K562 (cell line): ENCODE results near the gene USP48. TPM values are rescaled to one million over a fixed set of nuclear protein-coding genes. Genes with fewer than 3 reads are reported as not detected.

Experiments
- ASH1L ChIP-seq: fragments of 450-650 bp; IDR thresholded peaks from 2 replicates; pipeline ENCODE4 v1.6.1; 2018; ENCODE audit warnings: borderline replicate concordance, mild to moderate bottlenecking, low read depth; ENCODE audit not compliant: partially characterized antibody
- BCOR ChIP-seq: fragments of 450-650 bp; IDR thresholded peaks from 2 replicates; pipeline ENCODE4 v1.6.1; 2016
- CBX1 ChIP-seq: sonication (generic); IDR thresholded peaks from 2 replicates; pipeline ENCODE4 v1.6.1; 2016; ENCODE audit warnings: antibody characterized with exemption, low read depth, mild to moderate bottlenecking
- CCAR2 ChIP-seq: fragments of 200-400 bp; formaldehyde crosslinking; IDR thresholded peaks from 2 replicates; pipeline ENCODE4 v1.6.1; 2017; ENCODE audit warnings: mild to moderate bottlenecking, low read depth, low read length
- ESRRA ChIP-seq: fragments of 450-650 bp; IDR thresholded peaks from 2 replicates; pipeline ENCODE4 v1.6.1; 2014; ENCODE audit warnings: low read depth, mild to moderate bottlenecking, moderate library complexity, borderline replicate concordance
- HNRNPLL ChIP-seq: fragments of 200-400 bp; formaldehyde crosslinking; IDR thresholded peaks from 2 replicates; pipeline ENCODE4 v1.6.1; 2017; ENCODE audit warnings: low read length, low read depth, mild to moderate bottlenecking; ENCODE audit not compliant: poor library complexity, severe bottlenecking
- OTX1 ChIP-seq: fragments of 450-650 bp; formaldehyde crosslinking; IDR thresholded peaks from 2 replicates; pipeline ENCODE4 v1.4.0; 2022; ENCODE audit warnings: mild to moderate bottlenecking
- RBM25 ChIP-seq: fragments of 200-400 bp; formaldehyde crosslinking; IDR thresholded peaks from 2 replicates; pipeline ENCODE4 v1.6.1; 2018; ENCODE audit warnings: low read length, low read depth, moderate library complexity; ENCODE audit not compliant: severe bottlenecking
- SAFB2 ChIP-seq: fragments of 200-400 bp; formaldehyde crosslinking; IDR thresholded peaks from 2 replicates; pipeline ENCODE4 v1.6.1; 2018; ENCODE audit warnings: borderline replicate concordance, low read length, low read depth, moderate library complexity; ENCODE audit not compliant: severe bottlenecking
- SMAD2 ChIP-seq: fragments of 150-350 bp; IDR thresholded peaks from 2 replicates; pipeline ENCODE4 v1.6.1; 2014; ENCODE audit warnings: low read depth, mild to moderate bottlenecking, low read length
- SP2 ChIP-seq: IDR thresholded peaks from 2 replicates; pipeline ENCODE4 v1.6.1; 2011; ENCODE audit warnings: mild to moderate bottlenecking, low read depth, low read length, moderate library complexity; ENCODE audit not compliant: poor library complexity, severe bottlenecking; ENCODE audit errors: extremely low read depth
- polyA plus RNA-seq, 8 experiments: library from polyadenylated mRNA; depleted of rRNA in 4 of 8; stranded (reverse) in 5 of 8; unstranded in 3 of 8; fragments of >200 nt; fragmentation: Nextera tagmentation in 2 of 8; fragmentation: Illumina TruSeq in 1 of 8; extraction: Ambion mirVana in 2 of 8; extraction: Trizol in 1 of 8; gene quantifications; 2 replicates each; pipeline versions ENCODE4 v1.2.1 to v1.2.3, GENCODE V29; 2011 to 2014; ENCODE audit warnings: inconsistent platforms in 1 of 8, missing spikeins in 1 of 8
- total RNA-seq, 7 experiments: library from RNA; depleted of rRNA in 6 of 7; stranded (reverse); fragments of >200 nt in 6 of 7; fragmentation: Illumina TruSeq in 2 of 7; extraction: Trizol in 2 of 7; gene quantifications; 2 replicates each; pipeline versions ENCODE4 v1.2.1 to v1.2.3, GENCODE V29; 2011 to 2021; ENCODE audit warnings: low replicate concordance in 1 of 7
- TF ChIP-seq, protein P1 (sequence below): fragments of 450-650 bp; IDR thresholded peaks from 2 replicates; pipeline ENCODE4 v1.6.1; 2017; ENCODE audit warnings: antibody characterized with exemption, mild to moderate bottlenecking
- TF ChIP-seq, protein P2 (sequence below), 2 experiments: fragments of 450-650 bp; IDR thresholded peaks; 2 replicates each; pipeline ENCODE4 v1.6.1; 2016
- TF ChIP-seq, protein P3 (sequence below): sonication (generic); formaldehyde crosslinking; IDR thresholded peaks from 2 replicates; pipeline ENCODE4 v1.4.0; 2020; ENCODE audit warnings: mild to moderate bottlenecking, missing genetic modification reagents

The USP48 gene
- total and polyA plus RNA-seq, 9 of the 15 experiments (the other 6 are each of a cell fraction or from before 2014, with no cell fraction given), result 23.3 to 123 (median 106) TPM

DNA sequence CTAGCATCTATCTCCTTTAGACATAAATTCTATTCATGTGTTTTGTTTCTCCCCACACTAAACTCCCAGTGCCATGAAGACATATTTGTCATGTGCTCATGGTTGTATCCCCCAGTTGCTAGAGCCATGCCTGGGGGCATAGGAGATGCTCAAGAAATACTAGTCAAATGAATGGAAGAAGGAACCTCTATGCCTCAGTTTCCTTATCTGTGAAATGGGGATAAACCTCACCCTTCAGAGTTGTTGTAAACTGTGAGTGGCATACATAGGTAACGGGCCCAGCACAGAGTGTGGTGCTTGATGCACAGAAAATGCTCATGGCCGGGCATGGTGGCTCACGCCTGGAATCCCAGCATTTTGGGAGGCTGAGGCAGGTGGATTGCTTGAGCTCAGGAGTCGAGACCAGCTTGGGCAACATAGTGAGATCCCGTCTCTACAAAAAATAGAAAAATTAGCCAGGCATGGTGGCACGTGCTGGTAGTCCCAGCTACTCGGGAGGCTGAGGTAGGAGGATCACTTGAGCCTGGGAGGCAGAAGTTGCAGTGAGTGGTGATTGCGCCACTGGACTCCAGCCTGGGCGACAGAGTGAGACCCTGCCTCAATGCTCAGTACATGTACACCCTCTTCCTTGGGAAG is 37.8 kb upstream of the USP48 start (continued):
- TF ChIP-seq, protein P1, sequence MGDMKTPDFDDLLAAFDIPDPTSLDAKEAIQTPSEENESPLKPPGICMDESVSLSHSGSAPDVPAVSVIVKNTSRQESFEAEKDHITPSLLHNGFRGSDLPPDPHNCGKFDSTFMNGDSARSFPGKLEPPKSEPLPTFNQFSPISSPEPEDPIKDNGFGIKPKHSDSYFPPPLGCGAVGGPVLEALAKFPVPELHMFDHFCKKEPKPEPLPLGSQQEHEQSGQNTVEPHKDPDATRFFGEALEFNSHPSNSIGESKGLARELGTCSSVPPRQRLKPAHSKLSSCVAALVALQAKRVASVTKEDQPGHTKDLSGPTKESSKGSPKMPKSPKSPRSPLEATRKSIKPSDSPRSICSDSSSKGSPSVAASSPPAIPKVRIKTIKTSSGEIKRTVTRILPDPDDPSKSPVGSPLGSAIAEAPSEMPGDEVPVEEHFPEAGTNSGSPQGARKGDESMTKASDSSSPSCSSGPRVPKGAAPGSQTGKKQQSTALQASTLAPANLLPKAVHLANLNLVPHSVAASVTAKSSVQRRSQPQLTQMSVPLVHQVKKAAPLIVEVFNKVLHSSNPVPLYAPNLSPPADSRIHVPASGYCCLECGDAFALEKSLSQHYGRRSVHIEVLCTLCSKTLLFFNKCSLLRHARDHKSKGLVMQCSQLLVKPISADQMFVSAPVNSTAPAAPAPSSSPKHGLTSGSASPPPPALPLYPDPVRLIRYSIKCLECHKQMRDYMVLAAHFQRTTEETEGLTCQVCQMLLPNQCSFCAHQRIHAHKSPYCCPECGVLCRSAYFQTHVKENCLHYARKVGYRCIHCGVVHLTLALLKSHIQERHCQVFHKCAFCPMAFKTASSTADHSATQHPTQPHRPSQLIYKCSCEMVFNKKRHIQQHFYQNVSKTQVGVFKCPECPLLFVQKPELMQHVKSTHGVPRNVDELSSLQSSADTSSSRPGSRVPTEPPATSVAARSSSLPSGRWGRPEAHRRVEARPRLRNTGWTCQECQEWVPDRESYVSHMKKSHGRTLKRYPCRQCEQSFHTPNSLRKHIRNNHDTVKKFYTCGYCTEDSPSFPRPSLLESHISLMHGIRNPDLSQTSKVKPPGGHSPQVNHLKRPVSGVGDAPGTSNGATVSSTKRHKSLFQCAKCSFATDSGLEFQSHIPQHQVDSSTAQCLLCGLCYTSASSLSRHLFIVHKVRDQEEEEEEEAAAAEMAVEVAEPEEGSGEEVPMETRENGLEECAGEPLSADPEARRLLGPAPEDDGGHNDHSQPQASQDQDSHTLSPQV, result no peak
- TF ChIP-seq ASH1L, result no peak
- TF ChIP-seq RBM25, result peak; percentile 80
- no peak for TF ChIP-seq SAFB2
- peak; percentile 66; the same call in 1 of the 2 replicates for TF ChIP-seq CBX1
- no peak for TF ChIP-seq CCAR2
- TF ChIP-seq BCOR, result peak; percentile 90
- TF ChIP-seq OTX1 (CRISPR knock-in tag), result no peak
- TF ChIP-seq SP2, result no peak
- TF ChIP-seq, protein P2, sequence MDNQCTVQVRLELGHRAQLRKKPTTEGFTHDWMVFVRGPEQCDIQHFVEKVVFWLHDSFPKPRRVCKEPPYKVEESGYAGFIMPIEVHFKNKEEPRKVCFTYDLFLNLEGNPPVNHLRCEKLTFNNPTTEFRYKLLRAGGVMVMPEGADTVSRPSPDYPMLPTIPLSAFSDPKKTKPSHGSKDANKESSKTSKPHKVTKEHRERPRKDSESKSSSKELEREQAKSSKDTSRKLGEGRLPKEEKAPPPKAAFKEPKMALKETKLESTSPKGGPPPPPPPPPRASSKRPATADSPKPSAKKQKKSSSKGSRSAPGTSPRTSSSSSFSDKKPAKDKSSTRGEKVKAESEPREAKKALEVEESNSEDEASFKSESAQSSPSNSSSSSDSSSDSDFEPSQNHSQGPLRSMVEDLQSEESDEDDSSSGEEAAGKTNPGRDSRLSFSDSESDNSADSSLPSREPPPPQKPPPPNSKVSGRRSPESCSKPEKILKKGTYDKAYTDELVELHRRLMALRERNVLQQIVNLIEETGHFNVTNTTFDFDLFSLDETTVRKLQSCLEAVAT (IDR thresholded peaks at IDR 0.05), result no peak
- TF ChIP-seq SMAD2, result no peak
- TF ChIP-seq, protein P3, sequence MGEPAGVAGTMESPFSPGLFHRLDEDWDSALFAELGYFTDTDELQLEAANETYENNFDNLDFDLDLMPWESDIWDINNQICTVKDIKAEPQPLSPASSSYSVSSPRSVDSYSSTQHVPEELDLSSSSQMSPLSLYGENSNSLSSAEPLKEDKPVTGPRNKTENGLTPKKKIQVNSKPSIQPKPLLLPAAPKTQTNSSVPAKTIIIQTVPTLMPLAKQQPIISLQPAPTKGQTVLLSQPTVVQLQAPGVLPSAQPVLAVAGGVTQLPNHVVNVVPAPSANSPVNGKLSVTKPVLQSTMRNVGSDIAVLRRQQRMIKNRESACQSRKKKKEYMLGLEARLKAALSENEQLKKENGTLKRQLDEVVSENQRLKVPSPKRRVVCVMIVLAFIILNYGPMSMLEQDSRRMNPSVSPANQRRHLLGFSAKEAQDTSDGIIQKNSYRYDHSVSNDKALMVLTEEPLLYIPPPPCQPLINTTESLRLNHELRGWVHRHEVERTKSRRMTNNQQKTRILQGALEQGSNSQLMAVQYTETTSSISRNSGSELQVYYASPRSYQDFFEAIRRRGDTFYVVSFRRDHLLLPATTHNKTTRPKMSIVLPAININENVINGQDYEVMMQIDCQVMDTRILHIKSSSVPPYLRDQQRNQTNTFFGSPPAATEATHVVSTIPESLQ, result no peak
- no peak for TF ChIP-seq ESRRA
- no peak for TF ChIP-seq HNRNPLL
- TF ChIP-seq, all 486 proteins: peak for 9
